Activated CD4-positive, alpha-beta memory T cell treated with anti-CD3 and anti-CD28 coated beads, Interleukin-2, amount 10 ng/mL, durations not matched to agents 7 days and 5 days (primary cell): ENCODE results near the gene SFSWAP. TPM values are rescaled to one million over a fixed set of nuclear protein-coding genes. Genes with fewer than 3 reads are reported as not detected.

Experiments
- CTCF ChIA-PET: fragments of 350-600 bp; sonication (Branson Sonifier 250); formaldehyde crosslinking; loops from one replicate; lab custom pipeline; 2021; ENCODE audit warnings: antibody characterized with exemption, inconsistent platforms; lab: Charles Lee
- POLR2A ChIA-PET: fragments of 350-600 bp; sonication (Branson Sonifier 250); formaldehyde crosslinking; loops from one replicate; lab custom pipeline; 2021; ENCODE audit warnings: antibody characterized with exemption; lab: Charles Lee
- DNase-seq: peaks from one replicate; pipeline ENCODE4 v3.0.0-alpha.2; 2020
- H3K27ac Mint-ChIP-seq: one replicate; pipeline ENCODE4 v1.8.0; 2021; ENCODE audit warnings: mild to moderate bottlenecking, mixed read lengths
- H3K27me3 Mint-ChIP-seq: one replicate; pipeline ENCODE4 v1.8.0; 2021; ENCODE audit warnings: mixed read lengths
- H3K36me3 Mint-ChIP-seq: one replicate; pipeline ENCODE4 v1.8.0; 2021; ENCODE audit warnings: low read depth, mixed read lengths
- H3K4me1 Mint-ChIP-seq: one replicate; pipeline ENCODE4 v1.8.0; 2021; ENCODE audit warnings: mixed read lengths
- H3K4me3 Mint-ChIP-seq: one replicate; pipeline ENCODE4 v1.8.0; 2021; ENCODE audit warnings: mild to moderate bottlenecking, mixed read lengths
- H3K9me3 Mint-ChIP-seq: one replicate; pipeline ENCODE4 v1.8.0; 2021; ENCODE audit warnings: mixed read lengths
- total RNA-seq, 2 experiments: library from RNA; stranded (reverse); gene quantifications; one replicate each; pipeline ENCODE4 v1.2.3, GENCODE V29; 2021

SFSWAP gene
- total RNA-seq, 2 experiments from 2014 or later, result 43.7 to 48.0 TPM

GRCh38 chr12:131721548-131721947, 10.7 kb downstream of the SFSWAP start:
- peaks cover 5% of the 10 kb centered on the region for H3K4me1 Mint-ChIP-seq
- no peak overlapping the region for H3K4me3 Mint-ChIP-seq
- H3K27me3 Mint-ChIP-seq, result no peaks in the 10 kb centered on the region
- no peak overlapping the region for H3K27ac Mint-ChIP-seq
- ChIA-PET POLR2A (interaction anchor here (1.2 kb wide), 1 partner anchor 10 kb away, joined by 5 read pairs; the partner anchor contains the start of gene SFSWAP), CTCF (no interaction called here)
- DNase-seq, result no peak
- peaks cover 74% of the 10 kb centered on the region for H3K36me3 Mint-ChIP-seq
- no peaks in the 10 kb centered on the region for H3K9me3 Mint-ChIP-seq

- no peaks in the 10 kb centered on the region for H3K9me3 Mint-ChIP-seq
- no peak overlapping the region for H3K27ac Mint-ChIP-seq
- DNase-seq, result no peak
- peaks cover 5% of the 10 kb centered on the region for H3K4me1 Mint-ChIP-seq
- CTCF ChIA-PET, result no interaction called here
- peaks cover 76% of the 10 kb centered on the region for H3K36me3 Mint-ChIP-seq
- no peaks in the 10 kb centered on the region for H3K27me3 Mint-ChIP-seq
- H3K4me3 Mint-ChIP-seq, result no peak overlapping the region
- POLR2A ChIA-PET, result interaction anchor here (1.8 kb wide), 1 partner anchor 13 kb away, joined by 7 read pairs; the partner anchor contains the start of gene SFSWAP
These were observed 12.6 kb downstream of the SFSWAP start for GRCh38 chr12:131723532-131723931.

- H3K27ac Mint-ChIP-seq, result peak overlapping the region; percentile 15
- no peaks in the 10 kb centered on the region for H3K9me3 Mint-ChIP-seq
- CTCF ChIA-PET, result no interaction called here
- H3K4me1 Mint-ChIP-seq, result peaks cover 5% of the 10 kb centered on the region
- H3K36me3 Mint-ChIP-seq, result peaks cover 77% of the 10 kb centered on the region
- no peak for DNase-seq
- POLR2A ChIA-PET, result no interaction called here
- no peak overlapping the region for H3K4me3 Mint-ChIP-seq
- no peaks in the 10 kb centered on the region for H3K27me3 Mint-ChIP-seq
These were observed 13.6 kb downstream of the SFSWAP start for GRCh38 chr12:131724534-131724933.

GRCh38 chr12:131725503-131725902, 14.6 kb downstream of the SFSWAP start:
- no peak for DNase-seq
- Mint-ChIP-seq H3K9me3 (no peaks in the 10 kb centered on the region), H3K27ac (no peak overlapping the region), H3K4me3 (no peak overlapping the region), H3K27me3 (no peaks in the 10 kb centered on the region), H3K36me3 (peaks cover 78% of the 10 kb centered on the region), H3K4me1 (peaks cover 5% of the 10 kb centered on the region)
- CTCF ChIA-PET, result interaction anchor here (1.8 kb wide), 1 partner anchor 8 kb away, joined by 4 read pairs; no protein-coding TSS in a partner anchor
- POLR2A ChIA-PET, result no interaction called here

- H3K4me3 Mint-ChIP-seq, result no peak overlapping the region
- no peaks in the 10 kb centered on the region for H3K27me3 Mint-ChIP-seq
- DNase-seq, result no peak
- ChIA-PET CTCF (no interaction called here), POLR2A (no interaction called here)
- H3K36me3 Mint-ChIP-seq, result peaks cover 74% of the 10 kb centered on the region
- peaks cover 4% of the 10 kb centered on the region for H3K4me1 Mint-ChIP-seq
- no peaks in the 10 kb centered on the region for H3K9me3 Mint-ChIP-seq
- no peak overlapping the region for H3K27ac Mint-ChIP-seq
These were observed 17.8 kb downstream of the SFSWAP start for GRCh38 chr12:131728720-131729119.

- H3K36me3 Mint-ChIP-seq, result peaks cover 74% of the 10 kb centered on the region
- peaks cover 4% of the 10 kb centered on the region for H3K4me1 Mint-ChIP-seq
- H3K27ac Mint-ChIP-seq, result no peak overlapping the region
- no peak overlapping the region for H3K4me3 Mint-ChIP-seq
- POLR2A ChIA-PET, result interaction anchor here (0.8 kb wide), 1 partner anchor 19 kb away, joined by 4 read pairs; the partner anchor contains the start of gene SFSWAP
- DNase-seq, result no peak
- H3K27me3 Mint-ChIP-seq, result no peaks in the 10 kb centered on the region
- CTCF ChIA-PET, result no interaction called here
- H3K9me3 Mint-ChIP-seq, result no peaks in the 10 kb centered on the region
These were observed 18.5 kb downstream of the SFSWAP start for GRCh38 chr12:131729254-131729955.

GRCh38 chr12:131732996-131733615, 22.2 kb downstream of the SFSWAP start:
- Mint-ChIP-seq H3K27ac (no peak overlapping the region), H3K36me3 (peaks cover 57% of the 10 kb centered on the region), H3K4me3 (no peak overlapping the region), H3K4me1 (no peaks in the 10 kb centered on the region), H3K27me3 (no peaks in the 10 kb centered on the region), H3K9me3 (no peaks in the 10 kb centered on the region)
- CTCF ChIA-PET, result no interaction called here
- POLR2A ChIA-PET, result no interaction called here
- no peak for DNase-seq

GRCh38 chr12:131733874-131734273, 23.0 kb downstream of the SFSWAP start:
- Mint-ChIP-seq H3K27ac (no peak overlapping the region), H3K36me3 (peaks cover 55% of the 10 kb centered on the region)

GRCh38 chr12:131734336-131735152, 23.7 kb downstream of the SFSWAP start:
- Mint-ChIP-seq H3K36me3 (peaks cover 51% of the 10 kb centered on the region), H3K4me3 (no peak overlapping the region), H3K9me3 (no peaks in the 10 kb centered on the region), H3K4me1 (no peaks in the 10 kb centered on the region), H3K27ac (no peak overlapping the region), H3K27me3 (no peaks in the 10 kb centered on the region)
- POLR2A ChIA-PET, result interaction anchor here (0.7 kb wide), 1 partner anchor 52 kb away, joined by 3 read pairs; no protein-coding TSS in a partner anchor
- DNase-seq, result no peak
- CTCF ChIA-PET, result interaction anchor here (2.0 kb wide), 1 partner anchor 21 kb away, joined by 5 read pairs; no protein-coding TSS in a partner anchor

More at GRCh38 chr12:131733874-131734273, 23.0 kb downstream of the SFSWAP start:
- Mint-ChIP-seq H3K4me3 (no peak overlapping the region), H3K4me1 (no peaks in the 10 kb centered on the region), H3K27me3 (no peaks in the 10 kb centered on the region), H3K9me3 (no peaks in the 10 kb centered on the region)
- ChIA-PET POLR2A (no interaction called here), CTCF (no interaction called here)
- DNase-seq, result no peak

- H3K9me3 Mint-ChIP-seq, result no peaks in the 10 kb centered on the region
- ChIA-PET POLR2A (no interaction called here), CTCF (interaction anchor here (2.0 kb wide), 1 partner anchor 20 kb away, joined by 5 read pairs; no protein-coding TSS in a partner anchor)
- no peak overlapping the region for H3K27ac Mint-ChIP-seq
- no peaks in the 10 kb centered on the region for H3K4me1 Mint-ChIP-seq
- DNase-seq, result no peak
- no peak overlapping the region for H3K4me3 Mint-ChIP-seq
- H3K36me3 Mint-ChIP-seq, result peaks cover 49% of the 10 kb centered on the region
- H3K27me3 Mint-ChIP-seq, result no peaks in the 10 kb centered on the region
These were observed 24.2 kb downstream of the SFSWAP start for GRCh38 chr12:131735153-131735456.

GRCh38 chr12:131735476-131736445, 24.9 kb downstream of the SFSWAP start:
- Mint-ChIP-seq H3K27ac (no peak overlapping the region), H3K27me3 (no peaks in the 10 kb centered on the region), H3K9me3 (no peaks in the 10 kb centered on the region), H3K4me3 (no peak overlapping the region), H3K4me1 (no peaks in the 10 kb centered on the region), H3K36me3 (peaks cover 50% of the 10 kb centered on the region)
- CTCF ChIA-PET, result interaction anchor here (1.0 to 2.0 kb wide), 2 partner anchors 9 to 19 kb away, joined by 3 to 5 read pairs; no protein-coding TSS in a partner anchor
- no peak for DNase-seq
- POLR2A ChIA-PET, result interaction anchor here (0.5 kb wide), 1 partner anchor 165 kb away, joined by 3 read pairs; no protein-coding TSS in a partner anchor
